ENCODE measurements around the gene MMRN2. TPM values are rescaled to one million over a fixed set of nuclear protein-coding genes. Genes with fewer than 3 reads are reported as not detected.

Gene MMRN2
- total RNA-seq, 2 experiments from 2014 or later = not detected

DNA sequence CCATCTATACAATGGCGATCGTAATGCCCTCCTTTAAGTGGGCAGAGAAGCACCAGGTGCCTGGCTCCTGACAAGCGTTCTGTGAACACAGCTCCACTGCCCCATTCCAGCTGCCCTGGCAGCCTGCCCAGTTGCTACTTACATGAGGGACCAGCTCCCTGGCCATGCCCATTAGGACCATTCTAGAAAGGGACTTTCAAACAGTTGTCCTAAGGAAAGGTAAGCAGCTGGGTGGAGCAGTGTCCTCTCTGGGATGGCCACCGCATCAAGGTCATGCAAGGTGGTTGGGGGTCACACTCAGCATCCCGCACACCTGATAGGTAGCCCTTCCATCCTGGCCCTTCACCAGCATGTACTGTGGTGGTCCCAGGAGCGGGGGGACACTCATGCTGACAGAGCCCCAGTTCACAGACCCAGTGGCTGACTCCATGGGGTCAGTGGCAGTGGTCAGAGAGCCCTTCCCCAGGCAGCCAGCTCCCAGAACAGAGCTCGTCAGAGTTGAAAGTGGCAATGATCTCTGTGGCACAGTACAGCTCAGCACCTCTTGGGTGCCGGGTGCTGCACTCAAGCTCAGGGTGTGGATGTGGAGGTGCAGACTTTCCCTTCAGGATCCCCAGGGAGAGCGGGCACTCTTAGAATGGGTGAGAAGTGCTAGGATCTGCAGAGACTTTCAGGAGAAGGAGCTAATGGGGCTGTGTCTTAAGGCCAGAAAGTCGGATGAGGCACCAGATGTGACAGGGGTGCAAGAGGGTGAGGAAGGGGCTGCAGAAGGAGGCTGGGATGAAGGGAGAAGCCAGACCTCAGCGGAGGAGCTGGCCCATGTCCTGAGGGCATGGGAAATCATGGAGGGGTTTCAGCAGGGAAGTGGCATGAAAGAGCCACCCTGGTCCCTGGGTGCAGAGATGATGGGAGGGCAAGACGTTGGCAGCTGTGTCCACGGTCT is 10.9 kb downstream of the MMRN2 start:
- Histone ChIP-seq H2AFZ (ENCODE audit: low read length) (no peak overlapping the region), H3K9me3 (ENCODE audit: low read length) (no peaks in the 10 kb centered on the region), H3K9me2 (ENCODE audit: insufficient read depth, low read length) (no peaks in the 10 kb centered on the region), H4K20me1 (ENCODE audit: insufficient read depth, low read length) (no peaks in the 10 kb centered on the region), H3K36me3 (ENCODE audit: insufficient read depth, low read length) (no peaks in the 10 kb centered on the region), H3K4me1 (ENCODE audit: insufficient read depth, low read length, poor library complexity, severe bottlenecking) (no peaks in the 10 kb centered on the region), H3K27ac (ENCODE audit: low read depth, low read length, poor library complexity, severe bottlenecking) (no peak overlapping the region), H3K79me2 (ENCODE audit: insufficient read depth, low read depth, low read length) (no peaks in the 10 kb centered on the region), H3K4me3 (ENCODE audit: low read depth, low read length, poor library complexity, severe bottlenecking) (no peak overlapping the region), H3K4me2 (ENCODE audit: low read length) (no peak overlapping the region)
- ChIA-PET POLR2A (no interaction called here), CTCF (ENCODE audit: unreplicated experiment) (no interaction called here)
- intact Hi-C loops (cut with micrococcal nuclease; ENCODE audit: unreplicated experiment) = no loop called here
- TF ChIP-seq EZH2phosphoT487 (IDR thresholded peaks at IDR 0.05; ENCODE audit: borderline replicate concordance, low read depth, low read length) = no peak
- TF ChIP-seq, protein P1, sequence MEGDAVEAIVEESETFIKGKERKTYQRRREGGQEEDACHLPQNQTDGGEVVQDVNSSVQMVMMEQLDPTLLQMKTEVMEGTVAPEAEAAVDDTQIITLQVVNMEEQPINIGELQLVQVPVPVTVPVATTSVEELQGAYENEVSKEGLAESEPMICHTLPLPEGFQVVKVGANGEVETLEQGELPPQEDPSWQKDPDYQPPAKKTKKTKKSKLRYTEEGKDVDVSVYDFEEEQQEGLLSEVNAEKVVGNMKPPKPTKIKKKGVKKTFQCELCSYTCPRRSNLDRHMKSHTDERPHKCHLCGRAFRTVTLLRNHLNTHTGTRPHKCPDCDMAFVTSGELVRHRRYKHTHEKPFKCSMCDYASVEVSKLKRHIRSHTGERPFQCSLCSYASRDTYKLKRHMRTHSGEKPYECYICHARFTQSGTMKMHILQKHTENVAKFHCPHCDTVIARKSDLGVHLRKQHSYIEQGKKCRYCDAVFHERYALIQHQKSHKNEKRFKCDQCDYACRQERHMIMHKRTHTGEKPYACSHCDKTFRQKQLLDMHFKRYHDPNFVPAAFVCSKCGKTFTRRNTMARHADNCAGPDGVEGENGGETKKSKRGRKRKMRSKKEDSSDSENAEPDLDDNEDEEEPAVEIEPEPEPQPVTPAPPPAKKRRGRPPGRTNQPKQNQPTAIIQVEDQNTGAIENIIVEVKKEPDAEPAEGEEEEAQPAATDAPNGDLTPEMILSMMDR (conservative IDR thresholded peaks at IDR 0.05; ENCODE audit: low read length) = no peak
- no TSS peak for BruUV-seq (replicated peaks)
- no peak for DNase-seq (ENCODE audit: low spot score)

DNA sequence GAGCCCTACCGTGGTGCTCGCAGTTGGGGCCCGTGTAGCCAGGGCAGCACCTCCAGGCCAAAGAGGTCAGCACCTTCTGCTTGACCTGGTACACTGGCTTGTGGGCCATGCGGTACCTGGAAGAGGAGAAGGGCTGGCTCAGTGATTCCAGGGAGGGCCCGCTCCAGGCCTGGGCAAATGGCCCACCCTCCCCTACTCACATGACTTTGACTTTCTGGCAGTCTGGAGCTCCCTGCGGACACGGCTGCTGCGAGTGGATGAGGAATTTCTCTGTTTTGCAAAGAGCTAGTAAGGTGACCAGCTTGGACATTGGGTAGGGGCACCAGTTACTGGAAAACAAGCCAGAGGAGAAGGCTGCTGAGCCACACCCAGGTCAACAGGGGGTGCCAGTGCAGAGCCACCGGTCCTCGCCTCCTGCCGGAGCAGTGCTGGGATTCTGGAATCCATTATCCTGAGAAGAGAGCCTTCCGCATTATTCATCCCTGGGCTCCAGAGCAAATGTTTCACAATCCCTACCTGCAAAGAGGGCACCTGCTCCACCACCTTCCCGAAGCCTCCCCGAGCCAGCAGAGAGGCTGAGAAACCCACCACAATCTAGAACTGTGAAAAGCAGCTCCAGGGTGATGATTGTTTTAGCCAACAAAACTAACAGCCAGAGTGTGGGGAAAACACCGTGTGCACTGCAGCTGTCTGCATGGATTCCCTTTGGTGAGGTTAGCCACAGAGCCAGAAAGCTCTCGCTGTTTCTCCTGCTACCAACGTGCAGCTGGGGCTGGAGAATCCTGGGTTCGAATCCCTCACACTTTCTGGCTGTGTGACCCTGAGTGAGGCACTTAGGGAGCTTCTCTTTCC is 11.8 kb downstream of the MMRN2 start:
- H3K4me3 ChIP-seq (ENCODE audit: low read depth, low read length, poor library complexity, severe bottlenecking) = no peak overlapping the region
- no peak for TF ChIP-seq EZH2phosphoT487 (IDR thresholded peaks at IDR 0.05; ENCODE audit: borderline replicate concordance, low read depth, low read length)
- TF ChIP-seq, protein P1 (conservative IDR thresholded peaks at IDR 0.05; ENCODE audit: low read length) = no peak
- DNase-seq (ENCODE audit: low spot score) = no peak
- no TSS peak for BruUV-seq (replicated peaks)
- POLR2A ChIA-PET = no interaction called here
- no peaks in the 10 kb centered on the region for H3K9me3 ChIP-seq (ENCODE audit: low read length)
- no peaks in the 10 kb centered on the region for H4K20me1 ChIP-seq (ENCODE audit: insufficient read depth, low read length)
- intact Hi-C loops (cut with micrococcal nuclease; ENCODE audit: unreplicated experiment) = no loop called here
- H3K4me2 ChIP-seq (ENCODE audit: low read length) = no peak overlapping the region
- H3K9me2 ChIP-seq (ENCODE audit: insufficient read depth, low read length) = no peaks in the 10 kb centered on the region
- H3K4me1 ChIP-seq (ENCODE audit: insufficient read depth, low read length, poor library complexity, severe bottlenecking) = no peaks in the 10 kb centered on the region
- no peak overlapping the region for H2AFZ ChIP-seq (ENCODE audit: low read length)
- H3K79me2 ChIP-seq (ENCODE audit: insufficient read depth, low read depth, low read length) = no peaks in the 10 kb centered on the region
- no peak overlapping the region for H3K27ac ChIP-seq (ENCODE audit: low read depth, low read length, poor library complexity, severe bottlenecking)
- CTCF ChIA-PET (ENCODE audit: unreplicated experiment) = interaction anchor here (0.6 kb wide), 1 partner anchor 261 kb away, joined by 4 read pairs; no protein-coding TSS in a partner anchor
- no peaks in the 10 kb centered on the region for H3K36me3 ChIP-seq (ENCODE audit: insufficient read depth, low read length)

Data from OCI-LY7 (cell line).